Dendritic cell treated with granulocyte-macrophage colony-stimulating factor and Interleukin-4, amounts not matched to agents 40 ng/mL and 50 ng/mL, for 4 days (primary cell): Measurements from ENCODE around the gene NOSIP.

Experiments used
- H3K27ac Mint-ChIP-seq: one replicate; pipeline ENCODE4 v1.8.0; 2022; ENCODE audit warnings: mild to moderate bottlenecking, mixed read lengths
- H3K27me3 Mint-ChIP-seq: one replicate; pipeline ENCODE4 v1.8.0; 2022; ENCODE audit warnings: mild to moderate bottlenecking, mixed read lengths
- H3K36me3 Mint-ChIP-seq: one replicate; pipeline ENCODE4 v1.8.0; 2022; ENCODE audit warnings: low read depth, mixed read lengths
- H3K4me1 Mint-ChIP-seq: one replicate; pipeline ENCODE4 v1.8.0; 2022; ENCODE audit warnings: low read depth, mixed read lengths
- H3K4me3 Mint-ChIP-seq: one replicate; pipeline ENCODE4 v1.8.0; 2022; ENCODE audit warnings: mild to moderate bottlenecking, moderate library complexity, mixed read lengths
- H3K9me3 Mint-ChIP-seq: one replicate; pipeline ENCODE4 v1.8.0; 2022; ENCODE audit warnings: mixed read lengths
- intact Hi-C: fragments of 100-400 bp; cut with micrococcal nuclease; formaldehyde crosslinking; loops from one replicate; pipeline ENCODE4 v1.15.0; 2022

The NOSIP gene

GRCh38 chr19:49590971-49591730, 10.8 kb upstream of the NOSIP start, which contains the start of gene PRR12:
PRR12 (plus strand) TSS chr19:49591182; CDS start chr19:49591655, 473 bp downstream.
- H3K36me3 Mint-ChIP-seq = peaks cover 37% of the 10 kb centered on the region
- peaks cover 42% of the 10 kb centered on the region for H3K4me1 Mint-ChIP-seq
- peaks cover 3% of the 10 kb centered on the region for H3K27me3 Mint-ChIP-seq
- peak within 1 kb of the TSS; percentile 84 for H3K4me3 Mint-ChIP-seq
- intact Hi-C loops = loop anchor here (1.0 to 2.0 kb wide), 3 partner anchors 11 to 86 kb away; partner anchors contain the start of genes NOSIP, PRMT1 and SCAF1
- H3K27ac Mint-ChIP-seq = peak within 1 kb of the TSS; percentile 82
- H3K9me3 Mint-ChIP-seq = no peaks in the 10 kb centered on the region

- peak overlapping the region; percentile 84 for H3K4me3 Mint-ChIP-seq
- peaks cover 3% of the 10 kb centered on the region for H3K27me3 Mint-ChIP-seq
- H3K9me3 Mint-ChIP-seq = no peaks in the 10 kb centered on the region
- H3K27ac Mint-ChIP-seq = peak overlapping the region; percentile 82
- intact Hi-C loops = loop anchor here (1.0 to 2.0 kb wide), 3 partner anchors 10 to 86 kb away; partner anchors contain the start of genes NOSIP, PRMT1 and SCAF1
- peaks cover 29% of the 10 kb centered on the region for H3K36me3 Mint-ChIP-seq
- peaks cover 42% of the 10 kb centered on the region for H3K4me1 Mint-ChIP-seq
These were observed 10.0 kb upstream of the NOSIP start for GRCh38 chr19:49590071-49590970.

- Mint-ChIP-seq H3K4me3 (no peak overlapping the region), H3K27me3 (peaks cover 3% of the 10 kb centered on the region), H3K36me3 (peaks cover 22% of the 10 kb centered on the region), H3K4me1 (peaks cover 38% of the 10 kb centered on the region), H3K9me3 (no peaks in the 10 kb centered on the region), H3K27ac (peak overlapping the region; percentile 82)
- intact Hi-C loops = no loop called here
These were observed 9.1 kb upstream of the NOSIP start for GRCh38 chr19:49589502-49589905.

GRCh38 chr19:49588365-49589122, 8.2 kb upstream of the NOSIP start:
- Mint-ChIP-seq H3K4me3 (no peak overlapping the region), H3K9me3 (no peaks in the 10 kb centered on the region), H3K4me1 (peaks cover 29% of the 10 kb centered on the region), H3K27ac (no peak overlapping the region), H3K27me3 (peaks cover 3% of the 10 kb centered on the region), H3K36me3 (peaks cover 12% of the 10 kb centered on the region)
- intact Hi-C loops = no loop called here

GRCh38 chr19:49587227-49587626, 6.9 kb upstream of the NOSIP start:
- Mint-ChIP-seq H3K36me3 (peaks cover 10% of the 10 kb centered on the region), H3K9me3 (no peaks in the 10 kb centered on the region), H3K27ac (peak overlapping the region; percentile 15), H3K27me3 (peaks cover 3% of the 10 kb centered on the region), H3K4me1 (peaks cover 15% of the 10 kb centered on the region), H3K4me3 (no peak overlapping the region)
- intact Hi-C loops = no loop called here

GRCh38 chr19:49585023-49585422, 4.7 kb upstream of the NOSIP start:
- Mint-ChIP-seq H3K27me3 (peaks cover 3% of the 10 kb centered on the region), H3K4me3 (no peak overlapping the region), H3K4me1 (peaks cover 18% of the 10 kb centered on the region), H3K36me3 (peaks cover 8% of the 10 kb centered on the region), H3K9me3 (no peaks in the 10 kb centered on the region), H3K27ac (no peak overlapping the region)
- intact Hi-C loops = no loop called here

GRCh38 chr19:49583239-49583638, 2.9 kb upstream of the NOSIP start:
- no peaks in the 10 kb centered on the region for H3K9me3 Mint-ChIP-seq
- H3K27me3 Mint-ChIP-seq = no peaks in the 10 kb centered on the region
- peaks cover 27% of the 10 kb centered on the region for H3K4me1 Mint-ChIP-seq
- intact Hi-C loops = no loop called here
- no peak overlapping the region for H3K4me3 Mint-ChIP-seq
- peak overlapping the region; percentile 61 for H3K27ac Mint-ChIP-seq
- H3K36me3 Mint-ChIP-seq = peaks cover 7% of the 10 kb centered on the region

GRCh38 chr19:49581007-49581508, 702 bp upstream of the NOSIP start, which contains the start of gene PRRG2:
PRRG2 (plus strand) TSS chr19:49581316; CDS start chr19:49583220, 1,904 bp downstream.
- Mint-ChIP-seq H3K36me3 (peaks cover 20% of the 10 kb centered on the region), H3K27me3 (no peaks in the 10 kb centered on the region), H3K4me1 (peaks cover 35% of the 10 kb centered on the region), H3K4me3 (peak within 1 kb of the TSS; percentile 85), H3K9me3 (no peaks in the 10 kb centered on the region), H3K27ac (peak within 1 kb of the TSS; percentile 89)
- intact Hi-C loops = no loop called here

- Mint-ChIP-seq H3K36me3 (peaks cover 30% of the 10 kb centered on the region), H3K27me3 (no peaks in the 10 kb centered on the region), H3K27ac (peak overlapping the region; percentile 89), H3K4me3 (peak overlapping the region; percentile 85), H3K4me1 (peaks cover 35% of the 10 kb centered on the region), H3K9me3 (no peaks in the 10 kb centered on the region)
- intact Hi-C loops = loop anchor here (1.0 kb wide), 3 partner anchors 10 to 84 kb away; partner anchors contain the start of gene RRAS
These were observed 451 bp downstream of the NOSIP start for GRCh38 chr19:49579947-49580263.

- Mint-ChIP-seq H3K27ac (no peak overlapping the region), H3K27me3 (no peaks in the 10 kb centered on the region), H3K4me3 (peak overlapping the region; percentile 85), H3K36me3 (peaks cover 36% of the 10 kb centered on the region), H3K4me1 (peaks cover 39% of the 10 kb centered on the region), H3K9me3 (no peaks in the 10 kb centered on the region)
- intact Hi-C loops = no loop called here
These were observed 1.2 kb downstream of the NOSIP start for GRCh38 chr19:49579193-49579592.

GRCh38 chr19:49574206-49574755, 6.1 kb downstream of the NOSIP start:
- H3K27me3 Mint-ChIP-seq = no peaks in the 10 kb centered on the region
- H3K36me3 Mint-ChIP-seq = peaks cover 41% of the 10 kb centered on the region
- no peak overlapping the region for H3K27ac Mint-ChIP-seq
- peaks cover 36% of the 10 kb centered on the region for H3K4me1 Mint-ChIP-seq
- no peaks in the 10 kb centered on the region for H3K9me3 Mint-ChIP-seq
- intact Hi-C loops = no loop called here
- H3K4me3 Mint-ChIP-seq = no peak overlapping the region

GRCh38 chr19:49573425-49573824, 6.9 kb downstream of the NOSIP start:
- Mint-ChIP-seq H3K9me3 (no peaks in the 10 kb centered on the region), H3K27me3 (no peaks in the 10 kb centered on the region), H3K4me3 (no peak overlapping the region), H3K4me1 (peaks cover 29% of the 10 kb centered on the region), H3K36me3 (peaks cover 44% of the 10 kb centered on the region), H3K27ac (no peak overlapping the region)
- intact Hi-C loops = no loop called here

GRCh38 chr19:49573009-49573408, 7.3 kb downstream of the NOSIP start:
- H3K4me1 Mint-ChIP-seq = peaks cover 30% of the 10 kb centered on the region
- peaks cover 48% of the 10 kb centered on the region for H3K36me3 Mint-ChIP-seq
- H3K27ac Mint-ChIP-seq = no peak overlapping the region
- H3K4me3 Mint-ChIP-seq = no peak overlapping the region
- H3K27me3 Mint-ChIP-seq = no peaks in the 10 kb centered on the region
- intact Hi-C loops = no loop called here
- no peaks in the 10 kb centered on the region for H3K9me3 Mint-ChIP-seq
